HG02852 (cell line): Measurements from ENCODE around the gene RNF167.
A peak's percentile ranks its signal among the peaks of the same experiment; 100 is the strongest.

Experiments used
- ATAC-seq: cut with Tn5 transposase; IDR thresholded peaks from one replicate; pipeline ENCODE4 v1.9.1; 2021; ENCODE audit warnings: mild to moderate bottlenecking, moderate library complexity; ENCODE audit not compliant: unreplicated experiment

Gene RNF167

DNA sequence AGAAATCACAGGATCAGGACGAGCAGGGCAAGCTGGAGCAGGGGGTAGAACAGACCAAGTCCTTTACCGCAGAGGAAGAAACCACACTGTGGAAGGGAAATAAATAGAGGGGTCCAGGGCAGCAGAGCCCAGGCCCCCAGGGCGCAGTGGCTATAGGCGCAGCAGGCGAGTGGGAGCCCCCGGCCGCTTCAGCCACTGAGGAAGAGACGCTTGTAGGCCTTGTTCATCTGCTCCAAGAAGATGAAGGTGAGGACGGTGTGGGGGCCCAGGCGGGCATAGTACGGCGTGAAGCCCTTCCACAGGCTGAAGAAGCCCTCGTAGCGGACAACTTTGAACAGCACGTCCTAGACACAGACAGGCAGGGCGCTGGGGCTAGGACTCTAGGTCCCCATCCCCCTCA is 2.5 kb upstream of the RNF167 start:
- ATAC-seq: no peak

DNA sequence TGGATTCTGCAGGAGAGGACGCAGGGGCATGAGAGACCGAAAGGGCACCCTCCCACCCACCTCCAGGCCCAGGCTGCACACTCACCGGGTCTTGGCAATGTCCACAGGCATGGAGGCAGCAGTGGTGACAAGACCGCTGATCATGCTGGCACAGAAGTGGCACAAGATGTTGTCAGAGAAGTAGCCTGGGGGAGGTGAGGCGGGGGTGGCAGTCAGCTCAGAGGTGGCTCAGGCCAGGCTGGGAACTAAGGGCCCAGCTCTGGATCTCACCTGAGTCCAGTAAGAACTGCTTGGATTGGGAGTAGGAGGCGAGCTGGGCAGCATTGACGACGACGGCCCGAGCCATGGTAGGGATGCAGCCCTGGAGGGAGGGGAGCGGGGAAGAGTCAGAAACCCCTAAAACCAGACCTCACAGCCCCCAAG is 2.0 kb upstream of the RNF167 start:
- ATAC-seq: no peak

DNA sequence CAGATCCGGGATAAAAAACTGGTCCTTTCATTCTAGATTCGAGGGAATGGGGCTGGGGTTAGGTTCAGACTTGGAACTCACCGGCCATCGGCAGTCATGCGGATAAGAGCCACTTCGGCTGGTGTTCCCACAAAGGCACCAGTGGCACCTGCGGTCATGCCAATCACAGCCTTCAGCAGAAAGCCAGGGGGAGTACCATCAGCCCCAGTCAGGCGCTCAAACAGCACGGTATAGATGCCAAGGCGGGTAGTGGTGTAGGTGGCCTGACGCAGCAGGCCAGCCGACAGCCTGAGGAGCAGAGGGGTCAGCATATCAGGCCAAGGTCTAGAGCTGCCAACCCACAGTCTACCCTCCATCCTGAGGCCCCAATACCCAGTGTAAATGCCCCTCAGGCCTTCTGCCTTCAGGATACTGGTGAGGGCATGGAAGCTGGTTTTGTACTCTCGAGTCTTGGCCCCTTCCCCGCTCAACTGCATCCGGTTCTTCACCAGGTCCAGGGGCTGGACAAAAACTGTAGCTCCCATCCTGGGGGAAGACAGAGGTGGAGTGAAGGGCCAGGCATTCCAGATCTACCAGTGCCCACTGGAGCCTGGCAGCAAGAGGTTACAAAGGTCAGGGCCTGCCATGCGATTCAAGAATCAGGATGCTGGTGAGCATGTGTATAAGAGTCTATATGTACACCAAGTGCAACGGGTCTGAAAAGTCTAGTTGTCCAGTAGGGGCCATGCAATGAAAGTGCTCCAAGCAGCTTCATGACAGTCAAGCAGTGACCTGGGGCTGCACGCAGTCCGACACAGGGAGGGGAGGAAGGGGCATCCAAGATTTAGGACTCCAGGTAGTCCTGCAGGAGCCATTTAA is 1.2 kb upstream of the RNF167 start:
- ATAC-seq: no peak

DNA sequence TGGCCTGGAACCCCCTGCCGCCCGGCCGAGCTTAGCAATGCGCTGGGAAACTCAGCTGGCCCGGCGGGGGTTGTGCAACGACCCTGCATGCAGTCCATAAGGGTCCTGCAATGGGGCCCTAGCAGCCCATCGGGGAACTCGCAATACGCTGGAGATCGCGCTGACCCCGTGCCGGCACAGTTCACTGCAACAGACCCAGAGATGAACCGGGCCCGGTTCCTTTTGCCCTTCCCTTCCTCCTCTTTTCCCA is 597 bp upstream of the RNF167 start:
- peak; percentile 21 for ATAC-seq

DNA sequence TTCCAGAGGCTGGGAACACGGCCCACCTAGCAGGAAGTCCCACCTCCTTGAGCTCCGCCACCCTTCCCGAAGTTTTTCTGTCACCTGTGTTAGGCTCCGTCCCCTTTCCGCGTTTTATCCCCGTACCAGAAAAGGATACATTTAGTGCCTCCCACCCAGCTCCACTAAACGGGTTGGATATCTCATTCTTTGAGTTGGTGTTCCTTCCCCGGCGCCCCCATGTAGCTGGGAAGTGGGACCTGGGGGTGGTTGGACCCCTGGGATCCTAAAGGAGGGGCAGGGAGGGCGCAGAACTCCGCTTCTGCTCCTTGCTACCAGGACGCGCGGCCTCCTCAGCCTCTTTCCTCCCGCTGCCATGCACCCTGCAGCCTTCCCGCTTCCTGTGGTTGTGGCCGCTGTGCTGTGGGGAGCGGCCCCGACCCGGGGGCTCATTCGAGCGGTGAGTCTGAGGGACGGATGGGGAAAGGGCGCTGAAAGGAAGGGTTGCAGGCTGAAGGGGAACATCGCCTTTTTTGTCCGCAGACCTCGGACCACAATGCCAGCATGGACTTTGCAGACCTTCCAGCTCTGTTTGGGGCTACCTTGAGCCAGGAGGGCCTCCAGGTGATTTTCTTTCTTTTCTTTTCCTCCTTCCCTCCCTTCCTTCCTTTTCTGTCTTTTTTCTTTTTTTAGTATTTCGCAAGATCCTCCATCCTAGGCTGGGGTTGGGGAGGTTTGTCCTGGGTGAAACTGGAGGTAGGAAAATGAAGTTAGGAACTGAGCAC is 669 bp downstream of the RNF167 start:
- ATAC-seq: no peak

DNA sequence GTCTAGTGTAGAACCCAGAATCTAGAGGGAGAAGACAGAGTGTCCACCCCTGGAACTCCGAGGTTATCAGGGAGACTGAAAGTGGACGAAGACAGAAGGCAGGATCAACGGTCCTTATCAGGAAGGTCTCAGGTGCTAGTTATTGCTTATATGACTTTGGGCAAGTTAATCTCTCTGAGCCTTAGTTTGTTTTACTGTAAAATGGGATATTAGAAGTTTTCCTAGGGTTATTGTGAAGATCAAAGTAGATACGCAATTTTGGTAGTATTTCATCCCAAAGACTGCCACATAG is 1.2 kb downstream of the RNF167 start:
- ATAC-seq: no peak

DNA sequence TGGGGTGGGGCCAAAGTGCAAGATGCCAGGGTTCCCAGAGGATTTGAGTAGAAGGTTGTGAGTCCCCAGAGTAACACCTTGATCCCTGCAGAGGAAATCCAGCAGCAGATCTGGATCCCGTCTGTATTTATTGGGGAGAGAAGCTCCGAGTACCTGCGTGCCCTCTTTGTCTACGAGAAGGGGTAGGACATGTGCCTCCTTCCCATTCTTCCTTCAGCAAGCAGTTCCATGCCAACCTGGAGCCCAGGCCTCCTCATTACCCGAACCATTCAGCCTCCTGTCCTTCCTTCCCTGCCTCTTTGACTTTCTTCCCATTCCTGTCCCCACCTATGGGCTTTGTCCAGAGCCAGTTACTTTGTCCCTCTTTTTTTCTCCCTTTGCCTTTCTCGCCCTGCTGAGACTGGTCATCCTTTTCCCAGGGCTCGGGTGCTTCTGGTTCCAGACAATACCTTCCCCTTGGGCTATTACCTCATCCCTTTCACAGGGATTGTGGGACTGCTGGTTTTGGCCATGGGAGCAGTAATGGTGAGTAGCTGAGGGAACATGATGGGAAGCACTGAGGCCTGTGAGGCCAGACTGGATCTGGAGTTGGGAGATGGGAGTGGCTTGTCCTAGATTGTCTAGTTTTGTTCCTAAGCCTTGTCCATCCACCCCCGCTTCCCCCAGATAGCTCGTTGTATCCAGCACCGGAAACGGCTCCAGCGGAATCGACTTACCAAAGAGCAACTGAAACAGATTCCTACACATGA is 2.9 kb downstream of the RNF167 start:
- no peak for ATAC-seq

DNA sequence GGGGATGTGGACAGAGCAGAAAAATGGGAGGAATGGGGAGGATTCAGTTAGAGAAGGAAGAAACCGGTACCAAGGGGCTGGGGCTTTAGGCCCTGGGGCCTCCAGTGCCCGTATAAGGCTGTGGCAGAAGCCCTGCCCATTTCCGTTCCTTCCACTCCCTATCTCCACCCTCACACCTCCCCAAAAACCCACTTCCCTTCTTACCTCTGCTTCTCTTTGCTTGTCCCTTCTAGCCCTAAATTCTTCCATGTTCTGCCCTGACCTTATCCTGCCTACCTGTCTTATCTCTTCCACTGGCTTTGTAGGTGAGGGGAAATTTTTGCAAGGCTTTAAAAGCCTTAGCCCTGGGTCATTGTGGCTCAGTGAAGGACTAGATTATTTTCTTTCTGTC is 4.1 kb downstream of the RNF167 start:
- ATAC-seq: no peak

DNA sequence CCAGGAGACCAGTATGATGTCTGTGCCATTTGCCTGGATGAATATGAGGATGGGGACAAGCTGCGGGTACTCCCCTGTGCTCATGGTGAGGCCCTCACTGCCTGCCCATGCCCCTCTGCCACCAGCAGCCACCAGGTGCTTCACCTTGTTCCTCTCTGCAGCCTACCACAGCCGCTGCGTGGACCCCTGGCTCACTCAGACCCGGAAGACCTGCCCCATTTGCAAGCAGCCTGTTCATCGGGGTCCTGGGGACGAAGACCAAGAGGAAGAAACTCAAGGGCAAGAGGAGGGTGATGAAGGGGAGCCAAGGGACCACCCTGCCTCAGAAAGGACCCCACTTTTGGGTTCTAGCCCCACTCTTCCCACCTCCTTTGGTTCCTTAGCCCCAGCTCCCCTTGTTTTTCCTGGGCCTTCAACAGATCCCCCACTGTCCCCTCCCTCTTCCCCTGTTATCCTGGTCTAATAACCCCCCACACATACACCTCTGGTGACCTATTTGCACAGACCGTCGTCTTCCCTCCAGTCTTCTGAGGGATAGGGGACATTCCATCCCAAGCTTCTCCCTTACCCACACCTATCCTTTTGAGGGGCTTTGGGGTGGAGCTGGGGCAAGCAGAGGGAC is 4.6 kb downstream of the RNF167 start:
- no peak for ATAC-seq

DNA sequence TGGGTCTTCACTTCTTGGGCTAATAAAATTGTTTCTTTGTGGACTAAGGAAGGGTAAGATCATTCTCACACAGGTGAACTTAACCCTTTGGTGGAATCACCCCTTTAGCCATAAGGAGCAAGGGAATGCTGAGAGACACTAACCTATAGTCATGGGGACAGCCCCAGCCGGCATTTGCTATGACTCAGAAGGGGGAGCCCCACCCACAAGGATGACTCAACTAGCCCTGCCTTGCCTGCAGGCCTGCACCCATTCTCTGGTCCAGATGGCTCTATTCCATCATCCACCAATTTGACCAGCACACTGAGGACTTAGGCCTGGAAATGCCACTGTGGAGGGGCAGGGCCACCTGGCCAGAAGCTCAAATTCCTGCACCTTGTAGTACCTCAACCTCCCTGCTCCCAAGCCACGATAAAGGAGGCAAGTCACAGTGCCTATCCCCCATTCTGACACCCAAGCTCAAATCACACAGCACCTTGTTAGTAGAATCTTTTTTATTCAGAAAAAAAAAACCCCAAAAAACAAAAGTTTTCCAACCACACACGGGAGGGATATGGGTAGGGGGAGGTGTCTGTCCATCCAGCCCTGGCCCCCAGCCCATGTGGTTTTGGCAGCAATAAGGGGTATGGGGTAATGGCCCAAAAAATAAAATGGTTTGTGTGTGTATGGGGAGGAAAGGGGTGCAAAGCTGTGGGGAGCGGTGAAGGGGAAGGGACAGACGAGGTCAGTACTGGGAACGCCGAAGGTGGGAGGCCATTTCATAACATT is 5.3 kb downstream of the RNF167 start:
- ATAC-seq: peak; percentile 25

DNA sequence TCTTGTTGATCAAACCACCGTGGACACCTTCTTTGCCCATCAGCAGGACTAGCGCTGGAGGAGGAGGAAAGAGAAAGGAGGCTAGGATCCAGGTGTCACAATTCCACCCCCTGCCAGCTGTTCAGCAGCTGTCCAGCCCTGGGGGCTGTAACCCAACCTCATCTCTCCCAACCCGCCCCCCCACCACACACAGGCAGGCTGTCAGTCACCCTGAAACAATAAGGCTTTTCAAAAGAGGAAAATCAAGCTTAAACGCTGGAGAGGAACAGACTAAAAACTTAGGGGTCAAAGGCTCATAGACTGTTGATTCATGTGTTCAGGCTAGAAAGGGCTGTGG is 5.8 kb downstream of the RNF167 start:
- no peak for ATAC-seq

DNA sequence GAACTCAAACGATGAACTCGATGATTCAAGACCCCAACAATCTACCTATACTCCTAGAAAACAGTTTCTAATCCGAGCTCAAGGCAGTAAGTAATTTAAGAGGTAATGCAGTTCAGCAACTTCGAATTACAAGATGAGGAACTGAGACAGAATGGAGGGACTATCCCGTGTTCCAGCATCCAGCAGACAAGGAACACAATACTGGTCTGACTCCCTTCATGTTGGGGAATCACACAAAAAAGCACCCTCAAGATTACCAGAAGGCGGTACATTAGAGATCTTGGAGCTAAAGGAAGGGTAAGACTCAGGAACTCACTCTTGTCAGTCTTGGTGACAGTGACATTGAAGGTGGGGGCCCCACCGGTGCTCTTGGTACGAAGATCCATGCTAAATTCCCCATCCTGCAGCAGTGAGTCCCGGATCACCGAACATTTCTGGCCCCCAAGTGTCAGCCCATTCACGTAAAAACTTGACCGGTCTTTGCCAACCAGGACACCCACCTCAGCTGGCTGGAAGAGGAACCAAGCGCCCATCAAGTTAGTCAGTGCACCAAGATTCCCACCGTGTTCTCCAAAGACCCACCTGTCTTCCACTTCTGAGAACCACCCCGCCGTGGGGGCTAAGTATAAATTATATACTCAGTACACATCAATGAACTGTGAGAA is 6.4 kb downstream of the RNF167 start:
- ATAC-seq: no peak

DNA sequence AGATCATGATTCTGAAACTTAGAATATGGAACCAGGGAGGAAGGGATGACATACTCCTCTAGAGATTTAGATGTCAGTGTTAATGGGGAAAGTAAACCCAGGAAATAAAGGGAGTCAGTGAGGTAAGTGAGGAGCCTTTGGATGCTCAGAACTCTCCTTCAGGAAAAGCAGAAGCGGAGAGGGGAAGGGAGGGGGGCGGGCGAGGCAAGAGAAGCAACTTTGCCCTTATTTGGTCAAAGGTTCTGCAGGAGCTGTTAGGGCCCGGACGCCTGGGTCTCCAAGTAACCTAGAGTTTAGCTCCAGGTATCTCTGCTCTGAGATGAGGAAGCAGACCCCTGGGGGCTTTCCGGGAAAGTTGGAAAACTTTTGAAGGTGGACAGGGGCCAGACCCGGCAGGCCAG is 6.9 kb downstream of the RNF167 start:
- ATAC-seq: no peak

DNA sequence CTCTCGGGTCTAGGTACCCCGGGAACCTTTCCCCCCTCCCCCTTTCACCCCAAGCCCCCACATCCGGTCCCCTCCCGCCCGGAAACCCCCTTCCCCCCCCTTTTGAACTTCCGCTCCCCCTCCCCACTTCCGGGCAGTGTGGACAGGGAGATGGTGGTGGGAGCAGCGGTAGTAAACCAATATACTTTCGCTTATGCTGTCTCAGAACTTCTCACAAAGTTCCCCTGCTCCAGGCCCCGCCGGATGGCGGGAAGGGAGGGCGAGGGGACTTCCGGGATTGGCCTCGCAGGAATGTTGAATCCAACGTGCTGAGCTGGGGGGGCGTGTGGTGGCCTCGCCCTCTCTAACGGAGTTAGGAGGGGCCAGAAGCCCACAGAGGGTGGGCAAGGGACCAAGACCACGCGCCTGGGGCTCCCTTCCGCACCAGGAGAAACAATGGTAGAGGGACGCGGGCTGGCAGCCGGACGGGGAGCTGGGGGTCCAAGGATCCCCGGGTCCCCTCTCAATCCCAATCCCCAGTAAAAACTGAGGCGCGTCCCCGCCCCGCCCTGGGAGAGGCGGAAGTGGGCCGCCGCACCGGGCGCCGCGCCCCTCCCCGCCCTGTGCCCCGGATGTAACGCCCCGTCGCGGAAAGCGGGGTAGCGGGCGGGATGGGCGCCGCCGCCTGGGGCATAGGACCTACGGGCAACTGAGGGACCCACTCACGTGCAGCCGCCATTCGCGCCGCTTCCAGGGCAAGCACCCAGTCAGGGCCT is 7.5 kb downstream of the RNF167 start:
- ATAC-seq: no peak

DNA sequence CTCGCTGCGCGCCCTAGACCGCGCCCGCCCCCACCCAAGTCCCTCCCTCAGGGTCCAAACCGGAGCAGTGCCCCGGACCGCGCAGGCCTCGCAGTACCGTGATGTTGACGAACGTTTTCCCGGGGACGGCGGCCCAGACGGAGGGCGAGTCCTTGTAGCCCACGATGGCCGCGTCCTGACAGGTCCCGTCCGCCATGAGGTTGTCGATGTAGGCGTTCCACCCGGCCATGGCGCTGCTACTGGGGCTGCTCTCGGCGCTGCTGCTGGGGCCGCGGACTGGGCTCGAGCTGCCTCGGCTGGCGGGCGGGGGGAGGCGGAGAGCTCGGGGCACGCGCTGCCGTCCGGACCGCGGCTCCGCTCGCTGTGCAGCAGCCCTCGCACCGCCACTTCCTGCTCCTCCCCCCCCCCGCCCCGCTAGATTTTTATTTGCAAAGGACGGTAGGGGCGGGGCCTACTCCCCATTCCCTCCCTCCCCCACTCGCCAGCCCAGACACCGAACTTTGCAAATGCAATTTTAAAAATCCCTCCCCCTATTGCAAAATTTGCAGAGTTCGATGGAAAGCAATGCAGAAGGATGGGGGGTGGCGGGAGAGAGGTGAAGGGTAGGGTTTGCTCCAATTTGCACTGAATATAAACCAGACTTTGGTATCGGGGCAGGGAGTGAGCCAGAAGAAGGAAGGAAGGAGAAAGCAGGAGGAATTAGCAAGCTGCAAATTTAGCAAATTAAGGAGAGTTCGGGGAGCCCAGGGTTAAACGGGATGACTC is 8.3 kb downstream of the RNF167 start, which contains the start of gene PFN1:
Gene PFN1 (minus strand): TSS at position 365 of the 765 bp plus-strand sequence. CDS start 136 bp downstream, at position 229.
- peak; percentile 16 for ATAC-seq

DNA sequence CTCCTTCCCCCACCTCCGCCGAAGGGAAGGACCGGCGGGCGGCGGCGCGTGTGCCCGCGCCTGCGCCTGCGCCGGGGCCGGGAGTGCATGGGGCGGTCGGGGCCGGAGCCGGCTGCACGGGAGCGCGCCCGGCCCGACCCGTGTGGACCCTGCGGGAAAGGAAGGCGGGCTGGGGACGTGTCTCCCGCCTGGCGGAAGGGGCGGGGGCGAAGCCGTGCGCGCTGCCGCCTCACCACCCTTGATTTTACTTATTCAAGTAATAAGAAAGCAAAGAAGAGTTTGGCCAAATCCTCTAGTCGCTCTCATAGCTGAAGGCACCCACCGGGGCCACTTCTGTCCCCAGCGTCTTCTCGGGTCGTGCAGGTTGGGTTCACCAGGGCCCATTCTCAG is 8.9 kb downstream of the RNF167 start:
- peak; percentile 33 for ATAC-seq

DNA sequence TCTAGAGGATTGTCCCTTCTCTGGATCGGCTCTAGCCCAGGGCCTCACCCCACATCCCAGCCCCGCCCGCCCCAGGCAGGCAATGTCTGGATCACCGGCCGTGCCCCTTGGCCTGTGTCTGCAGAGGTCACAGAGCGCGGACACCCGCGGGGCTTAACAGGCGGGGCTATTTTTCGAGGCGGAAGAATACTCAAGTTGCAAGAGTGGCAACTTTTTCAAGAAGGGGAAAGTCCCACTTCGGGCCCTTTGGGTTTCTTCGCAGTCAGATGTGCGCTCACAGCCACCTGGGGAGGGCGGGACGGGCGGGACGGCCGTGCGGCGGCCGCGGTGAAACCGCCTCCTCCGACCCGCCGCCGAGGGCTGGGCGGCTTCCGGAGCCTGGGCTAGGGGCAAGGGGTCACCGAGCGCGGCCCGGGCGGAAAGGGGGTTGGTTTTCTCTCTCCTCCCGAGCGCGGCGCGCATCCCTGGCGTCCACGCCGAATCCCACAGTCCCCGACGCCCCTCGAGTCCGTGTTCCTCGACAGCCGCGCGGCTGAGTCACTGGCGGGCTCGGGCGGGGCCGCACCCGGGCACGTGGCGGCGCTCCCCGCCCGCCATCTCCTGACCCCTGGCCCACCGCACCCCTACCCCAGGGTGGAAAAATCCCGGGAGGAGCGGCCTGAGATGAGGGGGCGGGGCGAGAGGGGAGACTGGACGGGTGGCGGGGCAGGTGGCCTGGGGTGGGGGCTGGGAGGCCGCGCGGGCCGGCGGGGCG is 9.4 kb downstream of the RNF167 start:
- ATAC-seq: peak; percentile 30

DNA sequence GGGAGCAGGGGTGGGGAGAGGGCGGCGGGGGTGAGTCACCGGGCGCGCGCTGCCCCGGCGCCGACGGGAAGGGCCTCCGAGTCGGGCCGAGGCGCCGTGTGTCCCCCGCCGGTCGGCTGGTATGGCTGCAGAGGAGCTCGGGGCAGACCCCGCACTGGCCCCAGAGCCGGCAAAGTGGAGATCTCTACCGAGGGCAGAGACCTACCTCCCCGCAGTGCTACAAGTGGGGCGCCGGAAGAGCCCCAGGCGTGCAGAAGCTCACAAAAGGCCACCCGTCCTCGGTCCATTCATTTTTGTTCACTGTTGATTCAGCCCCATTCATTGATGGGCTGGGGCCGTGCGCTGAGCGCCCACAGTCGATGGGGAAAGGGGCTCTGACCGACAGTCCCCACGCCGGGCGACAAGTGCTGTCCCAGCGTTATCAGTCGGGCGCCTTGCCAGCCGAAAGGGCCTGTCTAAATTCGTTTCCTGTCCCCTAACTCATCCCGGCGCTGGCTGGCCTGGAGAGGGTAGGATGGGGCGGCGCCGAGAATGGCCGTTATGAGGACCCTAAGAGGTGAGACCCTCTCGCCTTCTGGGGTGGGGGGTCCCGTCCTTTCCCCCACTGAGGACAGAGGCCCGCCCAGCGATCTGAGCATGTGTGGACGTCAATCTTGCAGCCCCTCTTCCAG is 10.1 kb downstream of the RNF167 start:
- ATAC-seq: peak; percentile 3
